HepG2 (cell line): ENCODE data around the gene CDK14. TPM values are rescaled to one million over a fixed set of nuclear protein-coding genes. Genes with fewer than 3 reads are reported as not detected.

Experiments used
- ATAC-seq: fragments of 200-7000 bp; cut with Tn5 transposase; 3 replicates; pipeline ENCODE4 v1.9.1; 2020; ENCODE audit warnings: mild to moderate bottlenecking, moderate library complexity
- BruUV-seq: library from RNA; stranded (reverse); fragments of 400-500 nt; replicated peaks from 2 replicates; lab custom pipeline; 2021; lab: Mats Ljungman, UMichigan
- CTCF ChIA-PET: fragments of 300-600 bp; formaldehyde crosslinking; extraction: SDS; loops from one replicate; lab custom pipeline; 2021; ENCODE audit warnings: low total read pairs, inconsistent platforms, low intra/inter-chr PET ratio; lab: Yijun Ruan, JAX
- POLR2A ChIA-PET: fragments of 350-600 bp; sonication (Branson Sonifier 250); formaldehyde crosslinking; loops from one replicate; lab custom pipeline; 2020; ENCODE audit warnings: antibody characterized with exemption, inconsistent platforms; lab: Yijun Ruan, JAX
- DNase-seq: peaks from one replicate; pipeline ENCODE4 v3.0.0-alpha.2; 2015; ENCODE audit warnings: low spot score
- FAIRE-seq: peaks from 3 replicates; lab custom pipeline; 2011; peaks lifted over from hg19 to GRCh38; lab: Jason Lieb, UNC
- H2AFZ ChIP-seq: one replicate; pipeline ENCODE4 v1.6.1; 2011; ENCODE audit warnings: low read length, inconsistent platforms
- H3K27ac ChIP-seq: fragments of 300-600 bp; 3 replicates; pipeline ENCODE4 v1.8.0; 2011; ENCODE audit warnings: mixed run types, mild to moderate bottlenecking, mixed read lengths, low read length, inconsistent platforms; ENCODE audit not compliant: insufficient read depth; ENCODE audit errors: extremely low read length
- H3K27me3 ChIP-seq, 2 experiments: fragments of 200-600 bp in 1 of 2; 2 replicates in 1 of 2; 3 replicates in 1 of 2; pipeline versions ENCODE4 v1.6.0 to v1.8.0; 2011; ENCODE audit warnings: low read length in 2 of 2, mild to moderate bottlenecking in 2 of 2, moderate library complexity in 2 of 2, inconsistent platforms in 1 of 2; ENCODE audit not compliant: insufficient read depth in 2 of 2, control insufficient read depth in 1 of 2
- H3K36me3 ChIP-seq, 2 experiments: fragments of 200-600 bp in 1 of 2; replicated peaks in 1 of 2; 2 replicates in 1 of 2; 3 replicates in 1 of 2; pipeline versions ENCODE4 v1.5.1 to v1.8.0; 2011; ENCODE audit warnings: low read length in 2 of 2, inconsistent platforms in 1 of 2; ENCODE audit not compliant: insufficient read depth in 2 of 2, control insufficient read depth in 1 of 2
- H3K4me1 ChIP-seq: 2 replicates; pipeline ENCODE4 v1.5.1; 2012; ENCODE audit warnings: low read length, inconsistent platforms; ENCODE audit not compliant: insufficient read depth
- H3K4me2 ChIP-seq: 2 replicates; pipeline ENCODE4 v1.6.0; 2011; ENCODE audit warnings: low read depth, low read length, inconsistent platforms
- H3K4me3 ChIP-seq, 3 experiments: fragments of 200-600 bp in 1 of 3; sonication (generic), shearing (Covaris generic) in 1 of 3; replicated peaks in 1 of 3; 2 replicates each; pipeline ENCODE4 v1.5.1; 2011 to 2016; ENCODE audit warnings: low read length in 3 of 3, inconsistent platforms in 2 of 3, low read depth in 2 of 3, mild to moderate bottlenecking in 2 of 3, control low read depth in 1 of 3, mixed read lengths in 1 of 3; ENCODE audit not compliant: insufficient read depth in 1 of 3
- H3K79me2 ChIP-seq: one replicate; pipeline ENCODE4 v1.6.1; 2011; ENCODE audit warnings: low read length, inconsistent platforms; ENCODE audit not compliant: insufficient read depth
- H3K9ac ChIP-seq: 2 replicates; pipeline ENCODE4 v1.6.0; 2011; ENCODE audit warnings: mild to moderate bottlenecking, low read depth, low read length, inconsistent platforms; ENCODE audit not compliant: insufficient read depth
- H3K9me3 ChIP-seq: 2 replicates; pipeline ENCODE4 v1.5.1; 2012; ENCODE audit warnings: mild to moderate bottlenecking, low read length
- H4K20me1 ChIP-seq: 2 replicates; pipeline ENCODE4 v1.6.0; 2011; ENCODE audit warnings: inconsistent platforms, mild to moderate bottlenecking, low read length, moderate library complexity; ENCODE audit not compliant: insufficient read depth
- ADNP ChIP-seq: sonication (generic); formaldehyde crosslinking; IDR thresholded peaks from 2 replicates; pipeline ENCODE4 v1.4.0; 2020; ENCODE audit warnings: missing genetic modification reagents
- HNRNPK ChIP-seq: fragments of 200-400 bp; formaldehyde crosslinking; IDR thresholded peaks from 2 replicates; pipeline ENCODE4 v1.6.1; 2018; ENCODE audit warnings: low read length, low read depth, moderate library complexity, mild to moderate bottlenecking; ENCODE audit not compliant: poor library complexity, severe bottlenecking
- PAF1 ChIP-seq: IDR thresholded peaks from 2 replicates; pipeline ENCODE4 v1.6.1; 2016; ENCODE audit warnings: missing genetic modification reagents, missing compliant biosample characterization
- PCBP1 ChIP-seq: fragments of 200-400 bp; formaldehyde crosslinking; IDR thresholded peaks from 2 replicates; pipeline ENCODE4 v1.6.1; 2017; ENCODE audit warnings: mild to moderate bottlenecking, low read depth, low read length, borderline replicate concordance
- REPIN1 ChIP-seq: sonication (generic); formaldehyde crosslinking; IDR thresholded peaks from 2 replicates; pipeline ENCODE4 v1.8.0; 2022; ENCODE audit warnings: missing genetic modification reagents, low read depth, mild to moderate bottlenecking, borderline replicate concordance
- SIX1 ChIP-seq: sonication (generic); formaldehyde crosslinking; IDR thresholded peaks from 2 replicates; pipeline ENCODE4 v1.4.0; 2020; ENCODE audit warnings: missing genetic modification reagents, borderline replicate concordance
- TARDBP ChIP-seq: sonication (generic); formaldehyde crosslinking; IDR thresholded peaks from 2 replicates; pipeline ENCODE4 v1.8.0; 2022; ENCODE audit warnings: mild to moderate bottlenecking, missing genetic modification reagents
- ZNF205 ChIP-seq: IDR thresholded peaks from 2 replicates; pipeline ENCODE4 v1.6.1; 2018; ENCODE audit warnings: missing biosample characterization, missing genetic modification reagents
- ZNF24 ChIP-seq: fragments of 450-650 bp; IDR thresholded peaks from 2 replicates; pipeline ENCODE4 v1.6.1; 2017; ENCODE audit warnings: antibody characterized with exemption, mild to moderate bottlenecking
- ZNF296 ChIP-seq: sonication (generic); formaldehyde crosslinking; conservative IDR thresholded peaks from 2 replicates; pipeline ENCODE4 v1.5.0; 2020; ENCODE audit warnings: mild to moderate bottlenecking, missing genetic modification reagents
- ZNF672 ChIP-seq: sonication (generic); formaldehyde crosslinking; IDR thresholded peaks from 2 replicates; pipeline ENCODE4 v1.8.1; 2022; ENCODE audit warnings: missing genetic modification reagents
- WGBS: methylation state at CpG from one replicate; pipeline ENCODE4 v1.1.6; 2017; ENCODE audit warnings: low lambda C conversion rate; 5-methylcytosine and 5-hydroxymethylcytosine counted together
- in situ Hi-C: cut with HindIII; loops from 2 replicates; pipeline ENCODE4 v1.10.0; 2017; ENCODE audit warnings: low pct_unique_long_range_greater_than_20kb; ENCODE audit not compliant: extremely low pct_ligation_motif_present
- intact Hi-C: fragments of 100-400 bp; cut with micrococcal nuclease; formaldehyde crosslinking; loops from one replicate; pipeline ENCODE4 v1.10.0; 2022; ENCODE audit not compliant: unreplicated experiment
- polyA plus RNA-seq, 8 experiments: library from polyadenylated mRNA; depleted of rRNA in 3 of 8; stranded (reverse) in 7 of 8; unstranded in 1 of 8; fragments of >200 nt; fragmentation: Illumina TruSeq in 4 of 8; extraction: Trizol in 4 of 8; gene quantifications; 2 replicates each; pipeline versions ENCODE4 v1.2.1 to v1.2.3, GENCODE V29; 2011 to 2016; ENCODE audit warnings: low read depth in 4 of 8, missing spikeins in 1 of 8, mixed read lengths in 1 of 8; ENCODE audit not compliant: insufficient read depth in 1 of 8
- total RNA-seq, 5 experiments: library from RNA; depleted of rRNA; stranded (reverse); fragments of >200 nt; fragmentation: Illumina TruSeq; extraction: Trizol; gene quantifications; 2 replicates each; pipeline ENCODE4 v1.2.3, GENCODE V29; 2016; ENCODE audit warnings: low read depth in 1 of 5
- TF ChIP-seq, protein P1 (sequence below): sonication (generic); formaldehyde crosslinking; IDR thresholded peaks from 2 replicates; pipeline ENCODE4 v1.5.1; 2020; ENCODE audit warnings: missing genetic modification reagents, mild to moderate bottlenecking, borderline replicate concordance
- TF ChIP-seq, protein P2 (sequence below): sonication (generic); formaldehyde crosslinking; IDR thresholded peaks from 2 replicates; pipeline ENCODE4 v1.5.0; 2020; ENCODE audit warnings: missing genetic modification reagents, mild to moderate bottlenecking, borderline replicate concordance
- TF ChIP-seq, protein P3 (sequence below): sonication (generic); formaldehyde crosslinking; IDR thresholded peaks from 2 replicates; pipeline ENCODE4 v1.8.1; 2023; ENCODE audit warnings: mild to moderate bottlenecking, inconsistent platforms, moderate library complexity, missing genetic modification reagents, borderline replicate concordance

CDK14 gene
- total and polyA plus RNA-seq, 2 of the 13 experiments (the other 11 are each of a cell fraction or from before 2014, with no cell fraction given): 0.26 to 0.71 TPM

DNA sequence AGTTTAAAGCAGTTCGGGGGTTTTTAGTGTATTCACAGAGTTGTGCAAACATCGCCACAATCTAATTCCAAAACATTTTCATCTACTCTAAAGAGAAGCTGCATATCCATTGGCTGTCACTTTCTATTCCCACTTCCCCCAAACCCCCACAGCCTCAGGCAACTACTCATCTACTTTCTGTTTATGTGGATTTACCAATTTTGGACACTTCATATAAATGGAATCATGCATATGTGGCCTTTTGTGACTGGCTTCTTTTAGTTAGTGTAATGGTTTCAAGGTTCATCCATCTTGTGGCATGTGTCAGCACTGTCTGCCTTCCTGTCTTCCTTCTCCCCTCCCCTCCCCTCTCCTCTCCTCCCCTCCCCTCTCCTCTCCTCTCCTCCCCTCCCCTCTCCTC, 589.6 kb downstream of the CDK14 start:
- TF ChIP-seq, protein P1, sequence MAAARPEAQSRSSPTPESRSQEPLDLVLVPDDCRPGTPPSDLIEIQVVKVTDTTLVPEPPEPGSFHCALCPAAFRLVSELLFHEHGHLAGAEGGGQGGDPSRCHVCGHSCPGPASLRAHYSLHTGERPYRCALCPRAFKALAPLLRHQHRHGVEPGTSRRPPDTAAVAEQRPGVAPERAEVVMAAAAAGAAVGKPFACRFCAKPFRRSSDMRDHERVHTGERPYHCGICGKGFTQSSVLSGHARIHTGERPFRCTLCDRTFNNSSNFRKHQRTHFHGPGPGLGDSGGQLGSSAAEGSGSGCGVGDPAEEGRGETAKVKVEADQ (CRISPR knock-in tag): no peak
- TF ChIP-seq ZNF24 (no peak), REPIN1 (no peak), TARDBP (no peak), ZNF296 (CRISPR knock-in tag) (no peak), PAF1 (no peak), SIX1 (CRISPR knock-in tag) (no peak), ZNF205 (CRISPR knock-in tag) (no peak), ADNP (CRISPR knock-in tag) (no peak), HNRNPK (peak; percentile 90), PCBP1 (0 out of 2 replicates have a peak, but pooled peaks have one; percentile 41), ZNF672 (no peak)
- TF ChIP-seq, protein P2, sequence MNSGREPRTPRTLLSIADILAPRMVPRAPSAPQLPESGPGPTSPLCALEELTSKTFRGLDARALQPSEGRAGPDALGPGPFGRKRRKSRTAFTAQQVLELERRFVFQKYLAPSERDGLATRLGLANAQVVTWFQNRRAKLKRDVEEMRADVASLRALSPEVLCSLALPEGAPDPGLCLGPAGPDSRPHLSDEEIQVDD (CRISPR knock-in tag): no peak
- TF ChIP-seq, protein P3, sequence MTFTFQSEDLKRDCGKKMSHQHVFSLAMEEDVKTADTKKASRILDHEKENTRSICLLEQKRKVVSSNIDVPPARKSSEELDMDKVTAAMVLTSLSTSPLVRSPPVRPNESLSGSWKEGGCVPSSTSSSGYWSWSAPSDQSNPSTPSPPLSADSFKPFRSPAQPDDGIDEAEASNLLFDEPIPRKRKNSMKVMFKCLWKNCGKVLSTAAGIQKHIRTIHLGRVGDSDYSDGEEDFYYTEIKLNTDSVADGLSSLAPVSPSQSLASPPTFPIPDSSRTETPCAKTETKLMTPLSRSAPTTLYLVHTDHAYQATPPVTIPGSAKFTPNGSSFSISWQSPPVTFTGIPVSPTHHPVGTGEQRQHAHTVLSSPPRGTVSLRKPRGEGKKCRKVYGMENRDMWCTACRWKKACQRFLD (CRISPR knock-in tag): no peak
- TF ChIP-seq, all 625 proteins: peak for 2
- Histone ChIP-seq H2AFZ (no peak overlapping the region), H3K27ac (no peak overlapping the region), H3K4me1 (no peaks in the 10 kb centered on the region), H3K79me2 (no peaks in the 10 kb centered on the region), H3K4me3 (no peak overlapping the region), H3K9me3 (no peaks in the 10 kb centered on the region), H4K20me1 (no peaks in the 10 kb centered on the region), H3K27me3 (no peaks in the 10 kb centered on the region), H3K9ac (no peak overlapping the region), H3K4me2 (no peak overlapping the region), H3K36me3 (no peaks in the 10 kb centered on the region)
- BruUV-seq: no TSS peak
- in situ Hi-C loops: no loop called here
- ATAC-seq (no peak), FAIRE-seq (no peak), DNase-seq (no peak)
- intact Hi-C loops: no loop called here
- POLR2A ChIA-PET: no interaction called here
- CTCF ChIA-PET: no interaction called here
- WGBS: 54% methylated on average over 2 of the region's 2 CpGs
